HG02678 (cell line): ENCODE results near the gene ABCC1.

ENCODE experiments used
- ATAC-seq: cut with Tn5 transposase; IDR thresholded peaks from one replicate; pipeline ENCODE4 v1.9.1; 2021; ENCODE audit warnings: mild to moderate bottlenecking, moderate library complexity; ENCODE audit not compliant: unreplicated experiment

Gene ABCC1

GRCh38 chr16:16073891-16074881, 124.8 kb downstream of the ABCC1 start:
- ATAC-seq = no peak

GRCh38 chr16:16075488-16076422, 126.3 kb downstream of the ABCC1 start:
- no peak for ATAC-seq

GRCh38 chr16:16076423-16076813, 127.0 kb downstream of the ABCC1 start:
- ATAC-seq = no peak

GRCh38 chr16:16080465-16081065, 131.1 kb downstream of the ABCC1 start:
- no peak for ATAC-seq

- no peak for ATAC-seq
Measured at GRCh38 chr16:16081141-16081540, 131.7 kb downstream of the ABCC1 start.

- no peak for ATAC-seq
Measured at GRCh38 chr16:16082255-16082654, 132.8 kb downstream of the ABCC1 start.

- ATAC-seq = no peak
Measured at GRCh38 chr16:16083421-16084156, 134.2 kb downstream of the ABCC1 start.

GRCh38 chr16:16084874-16085273, 135.5 kb downstream of the ABCC1 start:
- no peak for ATAC-seq

GRCh38 chr16:16086653-16087446, 137.4 kb downstream of the ABCC1 start:
- no peak for ATAC-seq

- ATAC-seq = no peak
Measured at GRCh38 chr16:16090238-16090637, 140.8 kb downstream of the ABCC1 start.

- no peak for ATAC-seq
Measured at GRCh38 chr16:16092925-16093627, 143.7 kb downstream of the ABCC1 start.

- ATAC-seq = no peak
Measured at GRCh38 chr16:16093628-16094332, 144.4 kb downstream of the ABCC1 start.

GRCh38 chr16:16095646-16096045, 146.2 kb downstream of the ABCC1 start:
- no peak for ATAC-seq

GRCh38 chr16:16096121-16096857, 146.9 kb downstream of the ABCC1 start:
- ATAC-seq = no peak

GRCh38 chr16:16096858-16097213, 147.4 kb downstream of the ABCC1 start:
- ATAC-seq = no peak

GRCh38 chr16:16099320-16099719, 149.9 kb downstream of the ABCC1 start:
- ATAC-seq = no peak

GRCh38 chr16:16100631-16101030, 151.2 kb downstream of the ABCC1 start:
- ATAC-seq = no peak

GRCh38 chr16:16101585-16101984, 152.2 kb downstream of the ABCC1 start:
- ATAC-seq = no peak
